Measurements from ENCODE around the gene USP49.

The USP49 gene

GRCh38 chr6:41920921-41921711, 25.9 kb upstream of the USP49 start, which contains the start of the genes BYSL and MED20:
Gene BYSL, plus strand, starts transcription at chr6:41921499. Its CDS starts 64 bp downstream, at chr6:41921563.
Gene MED20, minus strand, starts transcription at chr6:41921139. Its CDS starts 121 bp downstream, at chr6:41921018.
- Histone ChIP-seq H3K27me3 (ENCODE audit: insufficient read depth, poor library complexity, severe bottlenecking) (no peaks in the 10 kb centered on the region), H3K4me3 (replicated peaks; ENCODE audit: insufficient read depth, low read length) (peak within 1 kb of the TSS; percentile 91), H3K27ac (replicated peaks) (peak within 1 kb of the TSS; percentile 93)
- DNase-seq (ENCODE audit: low read depth in 1 of 2, low spot score in 1 of 2) = peak; percentile 95 to 99
- peak; percentile 70 for TF ChIP-seq POLR2AphosphoS5 (IDR thresholded peaks at IDR 0.05; ENCODE audit: low read depth)
- TF ChIP-seq, protein P1, sequence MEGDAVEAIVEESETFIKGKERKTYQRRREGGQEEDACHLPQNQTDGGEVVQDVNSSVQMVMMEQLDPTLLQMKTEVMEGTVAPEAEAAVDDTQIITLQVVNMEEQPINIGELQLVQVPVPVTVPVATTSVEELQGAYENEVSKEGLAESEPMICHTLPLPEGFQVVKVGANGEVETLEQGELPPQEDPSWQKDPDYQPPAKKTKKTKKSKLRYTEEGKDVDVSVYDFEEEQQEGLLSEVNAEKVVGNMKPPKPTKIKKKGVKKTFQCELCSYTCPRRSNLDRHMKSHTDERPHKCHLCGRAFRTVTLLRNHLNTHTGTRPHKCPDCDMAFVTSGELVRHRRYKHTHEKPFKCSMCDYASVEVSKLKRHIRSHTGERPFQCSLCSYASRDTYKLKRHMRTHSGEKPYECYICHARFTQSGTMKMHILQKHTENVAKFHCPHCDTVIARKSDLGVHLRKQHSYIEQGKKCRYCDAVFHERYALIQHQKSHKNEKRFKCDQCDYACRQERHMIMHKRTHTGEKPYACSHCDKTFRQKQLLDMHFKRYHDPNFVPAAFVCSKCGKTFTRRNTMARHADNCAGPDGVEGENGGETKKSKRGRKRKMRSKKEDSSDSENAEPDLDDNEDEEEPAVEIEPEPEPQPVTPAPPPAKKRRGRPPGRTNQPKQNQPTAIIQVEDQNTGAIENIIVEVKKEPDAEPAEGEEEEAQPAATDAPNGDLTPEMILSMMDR (IDR thresholded peaks at IDR 0.05; ENCODE audit: insufficient read depth, low read length) = peak; percentile 95
- TF ChIP-seq SPI1 (IDR thresholded peaks at IDR 0.05; ENCODE audit: borderline replicate concordance, low read depth) = peak; percentile 46; the same call in 1 of the 2 replicates
- TF ChIP-seq, protein P2, sequence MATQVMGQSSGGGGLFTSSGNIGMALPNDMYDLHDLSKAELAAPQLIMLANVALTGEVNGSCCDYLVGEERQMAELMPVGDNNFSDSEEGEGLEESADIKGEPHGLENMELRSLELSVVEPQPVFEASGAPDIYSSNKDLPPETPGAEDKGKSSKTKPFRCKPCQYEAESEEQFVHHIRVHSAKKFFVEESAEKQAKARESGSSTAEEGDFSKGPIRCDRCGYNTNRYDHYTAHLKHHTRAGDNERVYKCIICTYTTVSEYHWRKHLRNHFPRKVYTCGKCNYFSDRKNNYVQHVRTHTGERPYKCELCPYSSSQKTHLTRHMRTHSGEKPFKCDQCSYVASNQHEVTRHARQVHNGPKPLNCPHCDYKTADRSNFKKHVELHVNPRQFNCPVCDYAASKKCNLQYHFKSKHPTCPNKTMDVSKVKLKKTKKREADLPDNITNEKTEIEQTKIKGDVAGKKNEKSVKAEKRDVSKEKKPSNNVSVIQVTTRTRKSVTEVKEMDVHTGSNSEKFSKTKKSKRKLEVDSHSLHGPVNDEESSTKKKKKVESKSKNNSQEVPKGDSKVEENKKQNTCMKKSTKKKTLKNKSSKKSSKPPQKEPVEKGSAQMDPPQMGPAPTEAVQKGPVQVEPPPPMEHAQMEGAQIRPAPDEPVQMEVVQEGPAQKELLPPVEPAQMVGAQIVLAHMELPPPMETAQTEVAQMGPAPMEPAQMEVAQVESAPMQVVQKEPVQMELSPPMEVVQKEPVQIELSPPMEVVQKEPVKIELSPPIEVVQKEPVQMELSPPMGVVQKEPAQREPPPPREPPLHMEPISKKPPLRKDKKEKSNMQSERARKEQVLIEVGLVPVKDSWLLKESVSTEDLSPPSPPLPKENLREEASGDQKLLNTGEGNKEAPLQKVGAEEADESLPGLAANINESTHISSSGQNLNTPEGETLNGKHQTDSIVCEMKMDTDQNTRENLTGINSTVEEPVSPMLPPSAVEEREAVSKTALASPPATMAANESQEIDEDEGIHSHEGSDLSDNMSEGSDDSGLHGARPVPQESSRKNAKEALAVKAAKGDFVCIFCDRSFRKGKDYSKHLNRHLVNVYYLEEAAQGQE (IDR thresholded peaks at IDR 0.05; ENCODE audit: insufficient replicate concordance, low read depth) = no peak
- peak; percentile 84 for TF ChIP-seq GABPA (IDR thresholded peaks at IDR 0.05; ENCODE audit: low read depth)

GRCh38 chr6:41917528-41917927, 22.4 kb upstream of the USP49 start:
- no peak overlapping the region for H3K4me3 ChIP-seq (replicated peaks; ENCODE audit: insufficient read depth, low read length)

DNA sequence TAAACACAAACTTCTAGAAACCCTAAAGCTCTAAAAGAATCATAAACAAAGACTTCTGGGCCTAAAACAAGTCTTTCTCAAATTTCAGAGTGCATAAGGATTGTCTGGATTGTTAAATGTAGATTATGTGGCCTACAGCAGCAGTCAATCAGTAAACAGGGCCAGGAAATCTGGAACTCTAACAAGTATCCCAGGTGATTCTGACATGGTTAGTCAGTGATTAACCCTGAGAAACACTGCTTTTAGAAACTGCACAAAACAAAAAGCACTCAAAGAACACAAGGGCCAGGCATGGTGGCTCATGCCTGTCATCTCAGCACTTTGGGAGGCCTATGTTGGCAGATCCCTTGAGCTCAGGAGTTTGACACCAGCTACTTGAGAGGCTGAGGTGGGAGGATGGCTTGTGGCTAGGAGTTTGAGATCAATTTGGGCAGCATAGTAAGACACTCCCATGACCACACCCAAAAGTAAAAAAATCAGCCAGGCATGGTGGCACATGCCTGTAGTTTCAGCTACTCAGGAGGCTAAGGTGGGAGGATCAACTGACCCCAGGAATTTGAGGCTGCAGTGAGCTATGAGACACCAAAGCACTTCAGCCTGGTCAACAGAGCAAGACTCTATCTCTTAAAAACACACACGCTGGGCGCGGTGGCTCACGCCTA, 19.8 kb upstream of the USP49 start:
- TF ChIP-seq POLR2AphosphoS5 (IDR thresholded peaks at IDR 0.05; ENCODE audit: low read depth) = no peak
- no peak for TF ChIP-seq GABPA (IDR thresholded peaks at IDR 0.05; ENCODE audit: low read depth)
- TF ChIP-seq SPI1 (IDR thresholded peaks at IDR 0.05; ENCODE audit: borderline replicate concordance, low read depth) = no peak
- TF ChIP-seq, protein P2 (IDR thresholded peaks at IDR 0.05; ENCODE audit: insufficient replicate concordance, low read depth) = no peak
- TF ChIP-seq, protein P1 (IDR thresholded peaks at IDR 0.05; ENCODE audit: insufficient read depth, low read length) = no peak
- no peak for DNase-seq (ENCODE audit: low read depth in 1 of 2, low spot score in 1 of 2)
- Histone ChIP-seq H3K27ac (replicated peaks) (no peak overlapping the region), H3K27me3 (ENCODE audit: insufficient read depth, poor library complexity, severe bottlenecking) (no peaks in the 10 kb centered on the region), H3K4me3 (replicated peaks; ENCODE audit: insufficient read depth, low read length) (no peak overlapping the region)

More at GRCh38 chr6:41917528-41917927, 22.4 kb upstream of the USP49 start:
- DNase-seq (ENCODE audit: low read depth in 1 of 2, low spot score in 1 of 2) = no peak
- H3K27ac ChIP-seq (replicated peaks) = no peak overlapping the region
- TF ChIP-seq, protein P1 (IDR thresholded peaks at IDR 0.05; ENCODE audit: insufficient read depth, low read length) = no peak
- no peak for TF ChIP-seq GABPA (IDR thresholded peaks at IDR 0.05; ENCODE audit: low read depth)
- TF ChIP-seq, protein P2 (IDR thresholded peaks at IDR 0.05; ENCODE audit: insufficient replicate concordance, low read depth) = no peak
- H3K27me3 ChIP-seq (ENCODE audit: insufficient read depth, poor library complexity, severe bottlenecking) = no peaks in the 10 kb centered on the region
